Brain microvascular endothelial cell (primary cell): ENCODE results near the gene TMEM191C.

Experiments
- DNase-seq: peaks from one replicate; pipeline ENCODE4 v3.0.0-alpha.2; 2020
- H3K27ac ChIP-seq: fragments of 250-450 bp; sonication (Bioruptor Pico); 2 replicates; pipeline ENCODE4 v1.5.1; 2020; ENCODE audit warnings: mild to moderate bottlenecking, moderate library complexity
- H3K27me3 ChIP-seq: fragments of 250-450 bp; sonication (Bioruptor Pico); replicated peaks from 2 replicates; pipeline ENCODE4 v1.5.1; 2020; ENCODE audit warnings: mild to moderate bottlenecking
- H3K36me3 ChIP-seq: fragments of 250-450 bp; sonication (Bioruptor Pico); replicated peaks from 2 replicates; pipeline ENCODE4 v1.5.1; 2020; ENCODE audit warnings: mild to moderate bottlenecking
- H3K4me3 ChIP-seq: 2 replicates; pipeline ENCODE4 v1.5.1; 2011; ENCODE audit warnings: low read depth, mild to moderate bottlenecking, control low read depth, low read length, moderate library complexity
- in situ Hi-C: cut with HindIII; loops from 2 replicates; pipeline ENCODE4 v1.10.0; 2017; ENCODE audit warnings: low sequenced_read_pairs, low pct_ligation_motif_present
- TF ChIP-seq, protein P1 (sequence below): IDR thresholded peaks from 2 replicates; pipeline ENCODE4 v1.5.1; 2011; ENCODE audit warnings: low read depth, mild to moderate bottlenecking, moderate library complexity, low read length, control low read depth, inconsistent platforms; ENCODE audit errors: missing control alignments

TMEM191C gene

DNA sequence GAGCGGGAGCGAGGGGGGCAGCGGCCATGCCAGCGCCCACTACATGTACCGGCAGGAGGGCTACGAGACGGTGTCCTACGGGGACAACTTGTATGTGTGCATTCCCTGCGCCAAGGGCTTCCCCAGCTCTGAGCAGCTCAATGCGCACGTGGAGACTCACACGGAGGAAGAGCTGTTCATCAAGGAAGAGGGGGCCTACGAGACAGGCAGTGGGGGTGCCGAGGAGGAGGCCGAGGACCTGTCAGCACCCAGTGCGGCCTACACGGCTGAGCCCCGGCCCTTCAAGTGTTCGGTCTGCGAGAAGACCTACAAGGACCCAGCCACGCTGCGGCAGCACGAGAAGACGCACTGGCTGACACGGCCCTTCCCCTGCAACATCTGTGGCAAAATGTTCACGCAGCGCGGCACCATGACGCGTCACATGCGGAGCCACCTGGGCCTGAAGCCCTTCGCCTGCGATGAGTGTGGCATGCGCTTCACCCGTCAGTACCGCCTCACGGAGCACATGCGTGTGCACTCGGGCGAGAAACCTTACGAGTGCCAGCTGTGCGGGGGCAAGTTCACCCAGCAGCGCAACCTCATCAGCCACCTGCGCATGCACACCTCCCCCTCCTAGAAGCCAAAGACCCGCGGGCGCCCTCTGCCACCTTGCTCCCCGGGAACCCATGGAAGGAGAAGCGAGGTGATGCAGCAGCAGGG lies 20.9 kb upstream of the TMEM191C start:
- peaks cover 22% of the 10 kb centered on the region for H3K36me3 ChIP-seq
- no peak overlapping the region for H3K4me3 ChIP-seq
- no peaks in the 10 kb centered on the region for H3K27me3 ChIP-seq
- no peak overlapping the region for H3K27ac ChIP-seq
- DNase-seq = no peak
- in situ Hi-C loops = no loop called here
- TF ChIP-seq, protein P1, sequence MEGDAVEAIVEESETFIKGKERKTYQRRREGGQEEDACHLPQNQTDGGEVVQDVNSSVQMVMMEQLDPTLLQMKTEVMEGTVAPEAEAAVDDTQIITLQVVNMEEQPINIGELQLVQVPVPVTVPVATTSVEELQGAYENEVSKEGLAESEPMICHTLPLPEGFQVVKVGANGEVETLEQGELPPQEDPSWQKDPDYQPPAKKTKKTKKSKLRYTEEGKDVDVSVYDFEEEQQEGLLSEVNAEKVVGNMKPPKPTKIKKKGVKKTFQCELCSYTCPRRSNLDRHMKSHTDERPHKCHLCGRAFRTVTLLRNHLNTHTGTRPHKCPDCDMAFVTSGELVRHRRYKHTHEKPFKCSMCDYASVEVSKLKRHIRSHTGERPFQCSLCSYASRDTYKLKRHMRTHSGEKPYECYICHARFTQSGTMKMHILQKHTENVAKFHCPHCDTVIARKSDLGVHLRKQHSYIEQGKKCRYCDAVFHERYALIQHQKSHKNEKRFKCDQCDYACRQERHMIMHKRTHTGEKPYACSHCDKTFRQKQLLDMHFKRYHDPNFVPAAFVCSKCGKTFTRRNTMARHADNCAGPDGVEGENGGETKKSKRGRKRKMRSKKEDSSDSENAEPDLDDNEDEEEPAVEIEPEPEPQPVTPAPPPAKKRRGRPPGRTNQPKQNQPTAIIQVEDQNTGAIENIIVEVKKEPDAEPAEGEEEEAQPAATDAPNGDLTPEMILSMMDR = no peak

DNA sequence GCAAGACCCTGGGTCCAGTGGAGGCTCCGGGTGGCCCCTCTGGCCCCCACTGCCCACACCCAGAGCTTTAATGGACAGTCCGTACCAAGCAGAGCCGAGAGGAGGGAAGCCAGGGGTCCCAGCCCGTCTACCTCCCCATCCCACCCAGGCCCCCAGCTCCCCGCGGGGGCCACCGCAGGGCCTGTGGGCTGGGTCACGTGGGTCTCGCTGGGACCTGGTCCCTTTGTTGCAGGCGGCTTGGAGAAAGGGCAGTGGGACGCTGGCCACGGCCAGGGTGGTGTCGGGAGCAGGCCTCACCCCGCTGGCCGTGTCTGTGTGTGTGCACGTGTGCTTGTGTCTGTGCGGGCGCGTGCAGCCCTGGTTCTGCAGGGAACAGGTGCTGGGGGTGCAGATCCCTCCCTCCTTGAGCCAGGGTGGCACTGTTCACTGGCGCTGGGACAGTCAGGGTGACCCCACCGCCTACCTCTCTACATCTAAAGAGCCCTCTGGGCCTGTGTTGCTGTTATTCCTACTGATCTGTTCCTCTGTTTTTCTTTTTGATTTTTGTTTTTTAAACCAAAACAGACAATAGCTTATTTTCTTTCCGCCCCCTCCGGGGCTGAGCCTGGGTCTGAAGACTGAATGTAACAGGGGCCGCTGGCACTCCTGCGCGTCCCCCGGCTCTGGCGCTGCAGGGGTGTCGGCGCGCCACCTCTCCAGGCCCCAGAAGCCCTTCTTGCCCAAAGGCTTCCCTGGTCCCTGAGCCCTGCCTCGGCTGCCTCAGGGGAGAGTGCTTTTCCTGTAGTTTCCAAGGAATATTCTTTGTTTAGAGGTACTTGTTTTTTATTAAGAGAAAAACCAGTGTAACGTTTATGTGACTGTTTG lies 20.1 kb upstream of the TMEM191C start:
- no peaks in the 10 kb centered on the region for H3K27me3 ChIP-seq
- peaks cover 22% of the 10 kb centered on the region for H3K36me3 ChIP-seq
- DNase-seq = no peak
- H3K4me3 ChIP-seq = no peak overlapping the region
- H3K27ac ChIP-seq = no peak overlapping the region
- in situ Hi-C loops = no loop called here
- TF ChIP-seq, protein P1 = no peak

DNA sequence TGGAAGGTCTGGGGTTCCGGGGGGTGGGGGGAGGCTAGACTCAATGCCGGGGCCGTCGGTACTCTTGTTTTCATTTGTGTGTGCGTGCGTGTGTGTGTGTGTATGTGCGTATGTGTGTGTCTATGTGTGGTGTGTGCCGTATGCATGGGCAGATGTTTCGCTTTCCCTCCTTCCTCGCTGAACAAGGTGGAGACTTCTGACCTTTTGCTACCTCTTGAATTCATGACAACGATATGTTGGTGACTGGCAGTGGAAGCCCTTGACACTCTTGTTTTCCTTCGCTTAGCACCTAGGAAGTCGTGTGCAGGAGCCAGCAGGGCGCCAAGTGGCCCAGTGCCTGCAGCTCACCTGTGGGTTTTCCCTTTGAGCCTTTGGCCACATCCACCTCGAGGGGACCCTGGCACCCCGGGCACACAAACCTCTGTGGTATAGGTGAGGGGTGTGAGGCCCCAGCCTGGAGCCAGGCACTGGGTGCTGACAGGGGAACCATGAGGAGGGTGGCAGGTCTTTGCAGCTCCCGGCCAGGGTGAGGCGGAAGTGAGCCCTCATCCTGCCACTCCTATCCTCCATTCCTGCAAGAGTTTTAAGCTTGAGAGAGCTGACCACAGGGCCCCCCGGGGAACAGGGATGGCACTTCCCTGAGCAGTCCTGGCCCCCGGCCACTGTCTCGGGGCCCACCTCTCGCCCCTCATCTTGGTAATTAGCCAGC lies 19.3 kb upstream of the TMEM191C start:
- no peak for DNase-seq
- Histone ChIP-seq H3K27me3 (no peaks in the 10 kb centered on the region), H3K4me3 (no peak overlapping the region), H3K36me3 (peaks cover 22% of the 10 kb centered on the region), H3K27ac (no peak overlapping the region)
- TF ChIP-seq, protein P1 = peak; percentile 40
- in situ Hi-C loops = no loop called here

DNA sequence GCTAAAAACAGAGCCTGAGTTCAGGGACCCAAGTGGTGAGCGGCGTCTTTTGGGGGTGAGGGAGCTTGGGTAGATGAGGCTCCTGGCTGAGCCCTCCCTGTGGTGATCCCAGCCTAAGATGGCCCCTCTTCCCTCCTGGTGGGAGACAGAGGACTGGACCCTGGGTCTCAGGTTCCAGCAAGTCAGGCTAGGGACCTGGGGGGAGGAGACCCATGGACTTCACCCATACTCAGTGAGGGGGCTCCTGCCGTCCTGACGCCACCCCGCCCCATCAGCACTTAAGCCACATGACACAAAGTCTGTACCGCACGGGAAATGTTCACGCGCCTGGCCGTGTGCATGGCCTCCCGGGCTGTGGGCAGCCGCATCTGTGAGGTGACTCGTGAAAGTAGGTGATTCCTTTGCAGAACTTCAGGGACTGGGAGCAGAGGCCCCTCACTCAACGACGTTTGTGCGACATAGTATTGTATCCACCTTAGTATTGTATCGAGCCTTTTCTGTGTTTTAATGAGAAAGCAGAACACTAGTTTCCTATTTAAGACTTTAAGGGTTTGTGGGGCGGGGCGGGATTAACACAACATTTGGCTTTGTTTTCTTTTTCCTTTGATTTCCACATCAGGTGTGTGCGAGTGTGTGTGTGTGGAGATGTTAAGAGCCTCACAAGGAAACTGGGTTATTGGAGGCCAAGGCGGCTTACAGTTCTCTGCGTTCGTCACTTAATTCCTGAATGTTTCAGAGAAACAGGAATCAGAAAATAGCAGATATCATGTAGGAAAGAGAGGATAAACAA lies 18.4 kb upstream of the TMEM191C start:
- Histone ChIP-seq H3K27me3 (no peaks in the 10 kb centered on the region), H3K36me3 (peaks cover 22% of the 10 kb centered on the region), H3K4me3 (no peak overlapping the region), H3K27ac (no peak overlapping the region)
- TF ChIP-seq, protein P1 = no peak
- in situ Hi-C loops = no loop called here
- no peak for DNase-seq

DNA sequence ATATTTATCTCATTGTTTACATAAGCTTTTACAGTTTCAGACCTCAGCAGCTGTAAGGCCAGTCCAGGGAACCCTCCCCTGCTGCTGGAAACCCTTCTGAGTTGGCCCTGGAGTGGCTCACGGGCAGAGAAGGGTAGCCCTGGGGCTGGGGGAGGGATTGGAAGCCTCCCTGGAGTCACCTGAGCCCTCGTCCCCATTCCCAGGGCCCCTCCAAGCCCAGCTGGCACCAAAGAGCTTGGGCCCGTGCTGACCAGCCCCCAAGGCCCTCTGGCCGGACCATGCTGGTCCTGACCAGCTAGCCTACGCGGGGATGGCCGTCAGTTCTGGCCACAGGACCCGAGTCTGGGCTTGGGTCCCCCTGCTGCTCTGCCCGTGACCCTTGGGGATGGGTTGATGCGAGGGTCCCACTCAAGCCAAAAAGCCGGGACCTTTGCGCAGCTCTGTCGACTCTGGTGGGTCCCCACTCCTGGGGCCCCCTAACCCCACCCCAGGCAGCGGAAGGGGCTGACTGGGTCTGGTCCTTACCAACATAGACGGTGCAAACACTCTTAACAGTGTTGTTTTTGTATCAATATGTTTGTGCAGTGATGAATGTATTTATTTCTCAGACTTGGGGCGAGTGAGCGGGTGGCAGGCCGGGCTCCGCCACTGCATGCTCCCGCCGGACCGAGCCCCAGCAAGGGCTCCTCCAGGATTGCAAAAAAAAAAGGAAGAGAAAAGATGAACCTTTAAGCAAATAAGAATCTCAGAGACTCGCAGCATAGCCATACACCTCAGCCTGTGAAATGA lies 17.5 kb upstream of the TMEM191C start:
- TF ChIP-seq, protein P1 = no peak
- no peak overlapping the region for H3K27ac ChIP-seq
- DNase-seq = no peak
- H3K36me3 ChIP-seq = peaks cover 21% of the 10 kb centered on the region
- no peak overlapping the region for H3K4me3 ChIP-seq
- in situ Hi-C loops = no loop called here
- H3K27me3 ChIP-seq = no peaks in the 10 kb centered on the region
